Trophoblast cell (in vitro differentiated cells and primary cell): ENCODE data around the gene ATP10B.

ENCODE experiments used
- DNase-seq, 2 donors: peaks; one replicate each; pipeline ENCODE4 v3.0.0-alpha.2; 2016
- H2AFZ ChIP-seq: 2 replicates; pipeline ENCODE4 v1.6.1; 2013; ENCODE audit warnings: low read length, moderate library complexity, mild to moderate bottlenecking; ENCODE audit not compliant: insufficient read depth, poor library complexity
- H2AK5ac ChIP-seq: 2 replicates; pipeline ENCODE4 v1.6.1; 2013; ENCODE audit warnings: mild to moderate bottlenecking, low read length
- H2BK120ac ChIP-seq: 2 replicates; pipeline ENCODE4 v1.6.1; 2013; ENCODE audit warnings: low read length, mild to moderate bottlenecking, moderate library complexity; ENCODE audit not compliant: insufficient read depth, poor library complexity
- H2BK12ac ChIP-seq: 2 replicates; pipeline ENCODE4 v1.6.1; 2013; ENCODE audit warnings: mild to moderate bottlenecking, low read length, moderate library complexity
- H2BK5ac ChIP-seq: 2 replicates; pipeline ENCODE4 v1.6.1; 2013; ENCODE audit warnings: low read length, low read depth, moderate library complexity, mild to moderate bottlenecking; ENCODE audit not compliant: poor library complexity
- H3K14ac ChIP-seq: 2 replicates; pipeline ENCODE4 v1.6.1; 2013; ENCODE audit warnings: mild to moderate bottlenecking, low read length
- H3K18ac ChIP-seq: 2 replicates; pipeline ENCODE4 v1.6.1; 2013; ENCODE audit warnings: mild to moderate bottlenecking, low read length
- H3K23ac ChIP-seq: 2 replicates; pipeline ENCODE4 v1.6.1; 2013; ENCODE audit warnings: low read length
- H3K27ac ChIP-seq: 2 replicates; pipeline ENCODE4 v1.5.1; 2013; ENCODE audit warnings: low read depth, mild to moderate bottlenecking, inconsistent platforms, low read length, moderate library complexity
- H3K27me3 ChIP-seq: 2 replicates; pipeline ENCODE4 v1.6.1; 2013; ENCODE audit warnings: inconsistent platforms, mild to moderate bottlenecking, low read length, moderate library complexity; ENCODE audit not compliant: insufficient read depth
- H3K36me3 ChIP-seq, 2 experiments: 1 replicate in 1 of 2; 2 replicates in 1 of 2; pipeline ENCODE4 v1.6.1; 2013; ENCODE audit warnings: low read length in 2 of 2, mild to moderate bottlenecking in 2 of 2, moderate library complexity in 1 of 2; ENCODE audit not compliant: insufficient read depth in 2 of 2, control insufficient read depth in 1 of 2
- H3K4ac ChIP-seq: 2 replicates; pipeline ENCODE4 v1.6.1; 2013; ENCODE audit warnings: low read depth, mild to moderate bottlenecking, low read length, moderate library complexity
- H3K4me1 ChIP-seq, 2 experiments: 1 replicate in 1 of 2; 2 replicates in 1 of 2; pipeline ENCODE4 v1.6.1; 2013; ENCODE audit warnings: low read length in 2 of 2, mild to moderate bottlenecking in 2 of 2, moderate library complexity in 1 of 2; ENCODE audit not compliant: insufficient read depth in 2 of 2, control insufficient read depth in 1 of 2
- H3K4me2 ChIP-seq: 2 replicates; pipeline ENCODE4 v1.6.1; 2013; ENCODE audit warnings: inconsistent platforms, mild to moderate bottlenecking, low read length, moderate library complexity
- H3K4me3 ChIP-seq: 2 replicates; pipeline ENCODE4 v1.5.1; 2013; ENCODE audit warnings: mild to moderate bottlenecking, low read depth, low read length, inconsistent platforms
- H3K79me1 ChIP-seq: one replicate; pipeline ENCODE4 v1.6.1; 2013; ENCODE audit warnings: low read length
- H3K79me2 ChIP-seq: 2 replicates; pipeline ENCODE4 v1.6.1; 2013; ENCODE audit warnings: low read length, mild to moderate bottlenecking; ENCODE audit not compliant: control insufficient read depth, insufficient read depth, poor library complexity
- H3K9ac ChIP-seq: 2 replicates; pipeline ENCODE4 v1.6.1; 2013; ENCODE audit warnings: mild to moderate bottlenecking, low read length
- H3K9me3 ChIP-seq: 2 replicates; pipeline ENCODE4 v1.6.1; 2013; ENCODE audit warnings: low read depth, mild to moderate bottlenecking, control low read depth, inconsistent platforms, low read length; ENCODE audit not compliant: insufficient read depth
- H4K12ac ChIP-seq: 2 replicates; pipeline ENCODE4 v1.6.1; 2013; ENCODE audit warnings: low read depth, mild to moderate bottlenecking, low read length, moderate library complexity
- H4K8ac ChIP-seq: 2 replicates; pipeline ENCODE4 v1.6.1; 2013; ENCODE audit warnings: low read depth, mild to moderate bottlenecking, low read length, moderate library complexity
- H4K91ac ChIP-seq: one replicate; pipeline ENCODE4 v1.6.1; 2013; ENCODE audit warnings: low read depth, mild to moderate bottlenecking, low read length, moderate library complexity
- WGBS: extraction: QIAGEN DNeasy Blood & Tissue Kit; methylation state at CpG from one replicate; pipeline ENCODE4 v1.1.7; 2013; ENCODE audit warnings: missing lambda C conversion rate; ENCODE audit not compliant: insufficient read length, insufficient coverage; ENCODE audit errors: extremely low coverage; 5-methylcytosine and 5-hydroxymethylcytosine counted together

The ATP10B gene

GRCh38 chr5:160747987-160748386, 104.0 kb downstream of the ATP10B start:
- H3K4me2 ChIP-seq, result no peak overlapping the region
- no peak overlapping the region for H2BK12ac ChIP-seq
- no peak overlapping the region for H3K4me3 ChIP-seq
- WGBS, result no CpG with 5 or more reads among the region's 10 CpGs
- H2AFZ ChIP-seq, result no peak overlapping the region
- H4K91ac ChIP-seq, result no peak overlapping the region
- H3K18ac ChIP-seq, result no peak overlapping the region
- peaks cover 0 to 3% of the 10 kb centered on the region in 2 experiments for H3K4me1 ChIP-seq
- H3K4ac ChIP-seq, result no peak overlapping the region
- no peak overlapping the region for H2AK5ac ChIP-seq
- H4K12ac ChIP-seq, result no peak overlapping the region
- H3K23ac ChIP-seq, result no peak overlapping the region
- DNase-seq, result no peak
- no peak overlapping the region for H4K8ac ChIP-seq
- H3K79me2 ChIP-seq, result no peaks in the 10 kb centered on the region
- H3K9me3 ChIP-seq, result no peaks in the 10 kb centered on the region
- H3K27ac ChIP-seq, result no peak overlapping the region
- no peaks in the 10 kb centered on the region for H3K79me1 ChIP-seq
- H2BK120ac ChIP-seq, result no peak overlapping the region
- H3K36me3 ChIP-seq, result no peaks in the 10 kb centered on the region
- H3K9ac ChIP-seq, result no peak overlapping the region
- H3K27me3 ChIP-seq, result no peaks in the 10 kb centered on the region
- H2BK5ac ChIP-seq, result no peak overlapping the region
- H3K14ac ChIP-seq, result no peak overlapping the region

- Histone ChIP-seq H2BK120ac (no peak overlapping the region), H3K23ac (no peak overlapping the region), H3K27me3 (no peaks in the 10 kb centered on the region), H3K79me2 (no peaks in the 10 kb centered on the region), H3K4me3 (no peak overlapping the region), H3K9me3 (no peaks in the 10 kb centered on the region), H4K12ac (no peak overlapping the region), H3K14ac (no peak overlapping the region), H4K91ac (no peak overlapping the region), H3K36me3 (no peaks in the 10 kb centered on the region), H3K79me1 (no peaks in the 10 kb centered on the region), H2BK12ac (no peak overlapping the region), H3K4ac (no peak overlapping the region), H2AK5ac (no peak overlapping the region), H3K4me1 (peaks cover 0 to 3% of the 10 kb centered on the region in 2 experiments), H3K4me2 (no peak overlapping the region), H3K9ac (no peak overlapping the region), H3K18ac (no peak overlapping the region), H2BK5ac (no peak overlapping the region), H2AFZ (no peak overlapping the region), H3K27ac (no peak overlapping the region), H4K8ac (no peak overlapping the region)
- DNase-seq, result no peak
- no CpG with 5 or more reads among the region's 1 CpG for WGBS
These were observed 104.5 kb downstream of the ATP10B start for GRCh38 chr5:160747559-160747958.

- H2BK5ac ChIP-seq, result no peak overlapping the region
- H3K4me2 ChIP-seq, result no peak overlapping the region
- no peaks in the 10 kb centered on the region for H3K36me3 ChIP-seq
- no peaks in the 10 kb centered on the region for H3K79me1 ChIP-seq
- peak overlapping the region; percentile 51 for H4K8ac ChIP-seq
- H3K14ac ChIP-seq, result no peak overlapping the region
- no peak overlapping the region for H2AFZ ChIP-seq
- WGBS, result no CpG with 5 or more reads among the region's 7 CpGs
- peak overlapping the region; percentile 39 for H2BK120ac ChIP-seq
- H3K4me1 ChIP-seq, result peaks cover 0 to 3% of the 10 kb centered on the region in 2 experiments
- H2BK12ac ChIP-seq, result no peak overlapping the region
- H3K27me3 ChIP-seq, result no peaks in the 10 kb centered on the region
- no peak overlapping the region for H3K4me3 ChIP-seq
- H3K9me3 ChIP-seq, result no peaks in the 10 kb centered on the region
- H3K79me2 ChIP-seq, result no peaks in the 10 kb centered on the region
- H4K91ac ChIP-seq, result no peak overlapping the region
- DNase-seq, result no peak
- H3K9ac ChIP-seq, result no peak overlapping the region
- H3K18ac ChIP-seq, result no peak overlapping the region
- no peak overlapping the region for H2AK5ac ChIP-seq
- no peak overlapping the region for H4K12ac ChIP-seq
- H3K23ac ChIP-seq, result no peak overlapping the region
- H3K27ac ChIP-seq, result no peak overlapping the region
- H3K4ac ChIP-seq, result no peak overlapping the region
These were observed 107.5 kb downstream of the ATP10B start for GRCh38 chr5:160744268-160745101.

- H2BK120ac ChIP-seq, result no peak overlapping the region
- H2BK12ac ChIP-seq, result no peak overlapping the region
- H2AK5ac ChIP-seq, result no peak overlapping the region
These were observed 109.0 kb downstream of the ATP10B start for GRCh38 chr5:160743027-160743426.

More at GRCh38 chr5:160743027-160743426, 109.0 kb downstream of the ATP10B start:
- no peak overlapping the region for H4K12ac ChIP-seq
- H3K23ac ChIP-seq, result no peak overlapping the region
- H3K27ac ChIP-seq, result no peak overlapping the region
- H3K36me3 ChIP-seq, result no peaks in the 10 kb centered on the region
- H3K9ac ChIP-seq, result no peak overlapping the region
- H3K4me2 ChIP-seq, result no peak overlapping the region
- H3K18ac ChIP-seq, result no peak overlapping the region
- H4K91ac ChIP-seq, result no peak overlapping the region
- no CpG with 5 or more reads among the region's 3 CpGs for WGBS
- no peaks in the 10 kb centered on the region for H3K9me3 ChIP-seq
- peaks cover 0 to 3% of the 10 kb centered on the region in 2 experiments for H3K4me1 ChIP-seq
- DNase-seq, result no peak
- no peak overlapping the region for H2AFZ ChIP-seq
- no peak overlapping the region for H3K4me3 ChIP-seq
- H4K8ac ChIP-seq, result no peak overlapping the region
- H3K14ac ChIP-seq, result no peak overlapping the region
- H3K27me3 ChIP-seq, result no peaks in the 10 kb centered on the region
- H3K79me2 ChIP-seq, result no peaks in the 10 kb centered on the region
- H2BK5ac ChIP-seq, result no peak overlapping the region
- H3K79me1 ChIP-seq, result no peaks in the 10 kb centered on the region
- no peak overlapping the region for H3K4ac ChIP-seq
